ENCODE data around the gene TECPR1. TPM values are rescaled to one million over a fixed set of nuclear protein-coding genes. Genes with fewer than 3 reads are reported as not detected.

TECPR1 gene
- total RNA-seq, 2 experiments from 2014 or later: 23.2 to 36.4 TPM

DNA sequence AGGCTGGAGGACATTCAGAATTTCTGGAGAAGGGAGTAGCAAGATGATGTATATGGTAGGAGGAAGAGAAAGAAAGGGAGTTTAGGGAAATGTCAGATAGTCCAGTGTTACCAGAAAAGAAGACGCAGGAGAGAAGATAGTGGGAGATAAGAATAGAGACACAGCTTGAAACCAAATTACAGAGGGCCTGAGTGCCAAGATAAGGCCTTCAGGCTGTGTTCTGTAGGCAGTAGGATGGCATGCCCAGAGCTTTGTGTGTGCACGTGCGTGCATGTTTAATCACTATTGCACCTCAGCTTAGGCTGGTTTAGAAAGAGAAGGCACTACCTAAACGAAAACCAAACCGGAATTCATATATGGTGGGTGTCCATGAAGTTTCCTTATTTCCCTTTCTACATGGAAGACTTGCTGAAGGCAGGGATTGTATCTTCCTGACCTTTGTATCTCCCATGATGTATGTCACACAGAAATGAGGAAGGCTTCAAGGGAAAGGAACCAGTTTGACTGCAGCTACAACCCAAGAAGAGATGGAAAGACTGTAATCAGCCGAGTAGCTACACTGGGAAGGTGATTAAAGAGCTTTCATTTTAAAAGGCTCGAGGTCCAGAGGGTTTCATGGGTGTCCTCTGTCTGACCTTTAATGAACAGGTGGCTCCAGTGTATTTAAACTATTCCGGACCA is 76.6 kb downstream of the TECPR1 start:
- DNase-seq (ENCODE audit: low spot score): no peak
- H3K4me2 ChIP-seq (ENCODE audit: low read length): no peak overlapping the region
- TF ChIP-seq EZH2phosphoT487 (IDR thresholded peaks at IDR 0.05; ENCODE audit: borderline replicate concordance, low read depth, low read length): no peak
- no peaks in the 10 kb centered on the region for H3K9me3 ChIP-seq (ENCODE audit: low read length)
- no TSS peak for BruUV-seq (replicated peaks)
- no peak overlapping the region for H2AFZ ChIP-seq (ENCODE audit: low read length)
- H3K4me1 ChIP-seq (ENCODE audit: insufficient read depth, low read length, poor library complexity, severe bottlenecking): peaks cover 15% of the 10 kb centered on the region
- H3K36me3 ChIP-seq (ENCODE audit: insufficient read depth, low read length): peaks cover 27% of the 10 kb centered on the region; the same call in 1 of the 2 replicates
- CTCF ChIA-PET (ENCODE audit: unreplicated experiment): no interaction called here
- no peak overlapping the region for H3K4me3 ChIP-seq (ENCODE audit: low read depth, low read length, poor library complexity, severe bottlenecking)
- no peaks in the 10 kb centered on the region for H4K20me1 ChIP-seq (ENCODE audit: insufficient read depth, low read length)
- H3K27ac ChIP-seq (ENCODE audit: low read depth, low read length, poor library complexity, severe bottlenecking): no peak overlapping the region
- intact Hi-C loops (cut with micrococcal nuclease; ENCODE audit: unreplicated experiment): no loop called here
- no peaks in the 10 kb centered on the region for H3K79me2 ChIP-seq (ENCODE audit: insufficient read depth, low read depth, low read length)
- POLR2A ChIA-PET: interaction anchor here (0.7 kb wide), 1 partner anchor 155 kb away, joined by 3 read pairs; no protein-coding TSS in a partner anchor
- H3K9me2 ChIP-seq (ENCODE audit: insufficient read depth, low read length): no peaks in the 10 kb centered on the region

GRCh38 chr7:98174334-98175259 is 77.4 kb downstream of the TECPR1 start:
- no peaks in the 10 kb centered on the region for H4K20me1 ChIP-seq (ENCODE audit: insufficient read depth, low read length)
- no peak for DNase-seq (ENCODE audit: low spot score)
- intact Hi-C loops (cut with micrococcal nuclease; ENCODE audit: unreplicated experiment): no loop called here
- no peak overlapping the region for H3K4me2 ChIP-seq (ENCODE audit: low read length)
- H3K4me3 ChIP-seq (ENCODE audit: low read depth, low read length, poor library complexity, severe bottlenecking): no peak overlapping the region
- H3K9me2 ChIP-seq (ENCODE audit: insufficient read depth, low read length): no peaks in the 10 kb centered on the region
- no TSS peak for BruUV-seq (replicated peaks)
- no peaks in the 10 kb centered on the region for H3K9me3 ChIP-seq (ENCODE audit: low read length)
- peaks cover 15% of the 10 kb centered on the region for H3K4me1 ChIP-seq (ENCODE audit: insufficient read depth, low read length, poor library complexity, severe bottlenecking)
- no peaks in the 10 kb centered on the region for H3K79me2 ChIP-seq (ENCODE audit: insufficient read depth, low read depth, low read length)
- CTCF ChIA-PET (ENCODE audit: unreplicated experiment): no interaction called here
- peaks cover 27% of the 10 kb centered on the region; the same call in 1 of the 2 replicates for H3K36me3 ChIP-seq (ENCODE audit: insufficient read depth, low read length)
- H2AFZ ChIP-seq (ENCODE audit: low read length): no peak overlapping the region
- POLR2A ChIA-PET: interaction anchor here (0.7 kb wide), 1 partner anchor 48 kb away, joined by 7 read pairs; no protein-coding TSS in a partner anchor
- H3K27ac ChIP-seq (ENCODE audit: low read depth, low read length, poor library complexity, severe bottlenecking): no peak overlapping the region
- TF ChIP-seq EZH2phosphoT487 (IDR thresholded peaks at IDR 0.05; ENCODE audit: borderline replicate concordance, low read depth, low read length): no peak
- TF ChIP-seq, protein P1, sequence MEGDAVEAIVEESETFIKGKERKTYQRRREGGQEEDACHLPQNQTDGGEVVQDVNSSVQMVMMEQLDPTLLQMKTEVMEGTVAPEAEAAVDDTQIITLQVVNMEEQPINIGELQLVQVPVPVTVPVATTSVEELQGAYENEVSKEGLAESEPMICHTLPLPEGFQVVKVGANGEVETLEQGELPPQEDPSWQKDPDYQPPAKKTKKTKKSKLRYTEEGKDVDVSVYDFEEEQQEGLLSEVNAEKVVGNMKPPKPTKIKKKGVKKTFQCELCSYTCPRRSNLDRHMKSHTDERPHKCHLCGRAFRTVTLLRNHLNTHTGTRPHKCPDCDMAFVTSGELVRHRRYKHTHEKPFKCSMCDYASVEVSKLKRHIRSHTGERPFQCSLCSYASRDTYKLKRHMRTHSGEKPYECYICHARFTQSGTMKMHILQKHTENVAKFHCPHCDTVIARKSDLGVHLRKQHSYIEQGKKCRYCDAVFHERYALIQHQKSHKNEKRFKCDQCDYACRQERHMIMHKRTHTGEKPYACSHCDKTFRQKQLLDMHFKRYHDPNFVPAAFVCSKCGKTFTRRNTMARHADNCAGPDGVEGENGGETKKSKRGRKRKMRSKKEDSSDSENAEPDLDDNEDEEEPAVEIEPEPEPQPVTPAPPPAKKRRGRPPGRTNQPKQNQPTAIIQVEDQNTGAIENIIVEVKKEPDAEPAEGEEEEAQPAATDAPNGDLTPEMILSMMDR (conservative IDR thresholded peaks at IDR 0.05; ENCODE audit: low read length): peak; percentile 58

- POLR2A ChIA-PET: no interaction called here
- no peak for DNase-seq (ENCODE audit: low spot score)
- Histone ChIP-seq H2AFZ (ENCODE audit: low read length) (no peak overlapping the region), H3K9me2 (ENCODE audit: insufficient read depth, low read length) (no peaks in the 10 kb centered on the region), H3K4me3 (ENCODE audit: low read depth, low read length, poor library complexity, severe bottlenecking) (no peak overlapping the region), H3K9me3 (ENCODE audit: low read length) (no peaks in the 10 kb centered on the region), H3K4me1 (ENCODE audit: insufficient read depth, low read length, poor library complexity, severe bottlenecking) (no peaks in the 10 kb centered on the region), H3K79me2 (ENCODE audit: insufficient read depth, low read depth, low read length) (no peaks in the 10 kb centered on the region), H4K20me1 (ENCODE audit: insufficient read depth, low read length) (no peaks in the 10 kb centered on the region), H3K36me3 (ENCODE audit: insufficient read depth, low read length) (peaks cover 21% of the 10 kb centered on the region; the same call in 1 of the 2 replicates), H3K4me2 (ENCODE audit: low read length) (no peak overlapping the region), H3K27ac (ENCODE audit: low read depth, low read length, poor library complexity, severe bottlenecking) (no peak overlapping the region)
- BruUV-seq (replicated peaks): no TSS peak
- CTCF ChIA-PET (ENCODE audit: unreplicated experiment): no interaction called here
- intact Hi-C loops (cut with micrococcal nuclease; ENCODE audit: unreplicated experiment): no loop called here
- TF ChIP-seq, protein P1 (conservative IDR thresholded peaks at IDR 0.05; ENCODE audit: low read length): no peak
- no peak for TF ChIP-seq EZH2phosphoT487 (IDR thresholded peaks at IDR 0.05; ENCODE audit: borderline replicate concordance, low read depth, low read length)
Observed at GRCh38 chr7:98171449-98171848, 80.6 kb downstream of the TECPR1 start.
